Cardiac muscle cell (in vitro differentiated cells and primary cell): ENCODE results near the gene TOR1AIP1. TPM values are rescaled to one million over a fixed set of nuclear protein-coding genes. Genes with fewer than 3 reads are reported as not detected.

ENCODE experiments used
- DNase-seq, 2 donors: peaks; one replicate each; pipeline versions ENCODE4 v3.0.0 to v3.0.0-alpha.2; 2010 to 2017; ENCODE audit warnings: low read depth in 1 of 2, low spot score in 1 of 2
- H3K27ac ChIP-seq: fragments of 200-600 bp; sonication (generic); 2 replicates; pipeline ENCODE4 v1.5.1; 2016
- H3K27me3 ChIP-seq: fragments of 200-600 bp; sonication (generic); 2 replicates; pipeline ENCODE4 v1.6.0; 2016; ENCODE audit warnings: control low read depth
- H3K36me3 ChIP-seq: fragments of 200-600 bp; sonication (generic); 2 replicates; pipeline ENCODE4 v1.5.1; 2016; ENCODE audit warnings: control low read depth
- H3K4me1 ChIP-seq: fragments of 200-600 bp; sonication (generic); 2 replicates; pipeline ENCODE4 v1.8.1; 2017; ENCODE audit warnings: low read depth, mild to moderate bottlenecking, mixed run types
- H3K4me3 ChIP-seq: fragments of 200-600 bp; sonication (generic); 2 replicates; pipeline ENCODE4 v1.5.1; 2016; ENCODE audit warnings: mild to moderate bottlenecking
- H3K9me3 ChIP-seq: fragments of 200-600 bp; sonication (generic); 2 replicates; pipeline ENCODE4 v1.5.1; 2017; ENCODE audit warnings: low read depth, mild to moderate bottlenecking, control low read depth
- CTCF ChIP-seq: IDR thresholded peaks from 2 replicates; pipeline ENCODE4 v1.5.1; 2012; ENCODE audit warnings: low read depth, mild to moderate bottlenecking, low read length
- polyA plus RNA-seq: library from polyadenylated mRNA; unstranded; fragments of >200 nt; fragmentation: Nextera tagmentation; extraction: Ambion mirVana; gene quantifications from 2 replicates; pipeline ENCODE4 v1.2.1, GENCODE V29; 2016
- total RNA-seq: library from RNA; depleted of rRNA; stranded (reverse); fragments of >200 nt; gene quantifications from 2 replicates; pipeline ENCODE4 v1.2.3, GENCODE V29; 2016

TOR1AIP1 gene
- total and polyA plus RNA-seq, 2 experiments from 2014 or later: 18.2 to 19.6 TPM

- no peak for TF ChIP-seq CTCF
- Histone ChIP-seq H3K36me3 (no peaks in the 10 kb centered on the region), H3K27me3 (no peaks in the 10 kb centered on the region), H3K4me3 (no peak overlapping the region), H3K9me3 (no peaks in the 10 kb centered on the region), H3K4me1 (no peaks in the 10 kb centered on the region), H3K27ac (no peak overlapping the region)
- no peak for DNase-seq
Measured at GRCh38 chr1:179930867-179931266, 48.8 kb downstream of the TOR1AIP1 start.

GRCh38 chr1:179933219-179933618 is 51.1 kb downstream of the TOR1AIP1 start:
- Histone ChIP-seq H3K27me3 (no peaks in the 10 kb centered on the region), H3K4me1 (no peaks in the 10 kb centered on the region), H3K9me3 (no peaks in the 10 kb centered on the region), H3K4me3 (no peak overlapping the region), H3K27ac (no peak overlapping the region), H3K36me3 (no peaks in the 10 kb centered on the region)
- no peak for TF ChIP-seq CTCF
- no peak for DNase-seq

GRCh38 chr1:179935909-179936496 is 53.9 kb downstream of the TOR1AIP1 start:
- Histone ChIP-seq H3K36me3 (no peaks in the 10 kb centered on the region), H3K4me1 (no peaks in the 10 kb centered on the region), H3K9me3 (no peaks in the 10 kb centered on the region), H3K27ac (no peak overlapping the region), H3K4me3 (no peak overlapping the region), H3K27me3 (no peaks in the 10 kb centered on the region)
- DNase-seq: no peak
- no peak for TF ChIP-seq CTCF

- Histone ChIP-seq H3K4me3 (no peak overlapping the region), H3K4me1 (no peaks in the 10 kb centered on the region), H3K27ac (no peak overlapping the region), H3K27me3 (no peaks in the 10 kb centered on the region), H3K9me3 (no peaks in the 10 kb centered on the region), H3K36me3 (no peaks in the 10 kb centered on the region)
- no peak for TF ChIP-seq CTCF
- no peak for DNase-seq
Measured at GRCh38 chr1:179937668-179938254, 55.7 kb downstream of the TOR1AIP1 start.

GRCh38 chr1:179938752-179939151 is 56.7 kb downstream of the TOR1AIP1 start:
- H3K36me3 ChIP-seq: no peaks in the 10 kb centered on the region
- no peak for TF ChIP-seq CTCF
- H3K4me3 ChIP-seq: no peak overlapping the region
- H3K27ac ChIP-seq: no peak overlapping the region
- peak; percentile 15 to 84 for DNase-seq
- no peaks in the 10 kb centered on the region for H3K4me1 ChIP-seq
- H3K27me3 ChIP-seq: no peaks in the 10 kb centered on the region
- H3K9me3 ChIP-seq: no peaks in the 10 kb centered on the region
